GM06990 (cell line): Measurements from ENCODE around the gene ARMC12.

Experiments used
- DNase-seq: peaks from one replicate; pipeline ENCODE4 v3.0.0-alpha.2; 2011; ENCODE audit not compliant: insufficient read length; ENCODE audit errors: extremely low read depth
- H3K27me3 ChIP-seq: replicated peaks from 2 replicates; pipeline ENCODE4 v1.6.0; 2011; ENCODE audit warnings: low read length; ENCODE audit not compliant: control insufficient read depth, insufficient read depth
- H3K36me3 ChIP-seq: 2 replicates; pipeline ENCODE4 v1.5.1; 2011; ENCODE audit warnings: low read length; ENCODE audit not compliant: control insufficient read depth, insufficient read depth
- H3K4me3 ChIP-seq: replicated peaks from 2 replicates; pipeline ENCODE4 v1.5.1; 2011; ENCODE audit warnings: low read depth, mild to moderate bottlenecking, control low read depth, low read length
- CTCF ChIP-seq: IDR thresholded peaks from 2 replicates; pipeline ENCODE4 v1.5.1; 2011; ENCODE audit warnings: low read length, control low read depth, mild to moderate bottlenecking, inconsistent platforms; ENCODE audit not compliant: insufficient read depth, poor library complexity, severe bottlenecking

Gene ARMC12

DNA sequence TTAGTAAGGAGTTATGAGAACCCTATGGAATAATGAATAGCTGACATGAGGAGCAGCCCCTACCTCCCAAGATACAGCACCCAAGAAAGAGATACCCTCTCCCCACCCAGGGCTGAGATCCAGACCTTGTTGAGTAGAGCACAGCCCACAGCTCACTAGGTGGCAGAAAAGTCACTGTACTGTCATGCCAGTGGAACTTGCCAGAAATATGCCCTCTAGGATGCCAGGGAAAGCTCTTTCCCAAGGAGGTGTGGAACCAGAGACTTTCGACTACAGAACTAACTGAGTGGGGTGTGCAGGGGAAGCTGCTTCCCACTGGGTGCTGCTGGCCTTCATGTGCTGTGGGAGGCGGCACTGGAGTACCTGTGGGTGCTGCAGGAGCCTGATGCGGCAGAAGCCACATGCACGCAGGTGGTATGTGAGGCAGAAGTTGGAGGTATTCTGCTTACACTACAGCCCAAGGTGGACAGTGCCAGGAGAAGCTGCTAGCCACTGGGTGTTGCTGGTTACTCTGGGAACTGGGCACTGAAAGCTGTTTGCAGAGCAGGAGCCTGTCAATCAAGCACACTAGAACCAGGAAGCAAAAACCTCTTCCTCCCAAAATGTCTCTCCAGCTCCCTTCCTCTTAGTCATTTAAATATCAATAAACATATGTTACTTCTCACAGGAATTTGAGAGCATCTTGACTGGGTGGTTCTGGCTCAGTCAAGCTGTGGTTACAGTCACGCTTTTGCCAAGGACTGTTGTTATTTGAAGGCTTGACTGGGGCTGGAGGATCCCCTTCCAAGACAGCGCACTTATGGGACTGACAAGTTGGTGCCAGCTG lies 17.8 kb downstream of the ARMC12 start:
- no peak for DNase-seq
- Histone ChIP-seq H3K4me3 (no peak overlapping the region), H3K36me3 (no peaks in the 10 kb centered on the region), H3K27me3 (no peaks in the 10 kb centered on the region)
- TF ChIP-seq CTCF: no peak

DNA sequence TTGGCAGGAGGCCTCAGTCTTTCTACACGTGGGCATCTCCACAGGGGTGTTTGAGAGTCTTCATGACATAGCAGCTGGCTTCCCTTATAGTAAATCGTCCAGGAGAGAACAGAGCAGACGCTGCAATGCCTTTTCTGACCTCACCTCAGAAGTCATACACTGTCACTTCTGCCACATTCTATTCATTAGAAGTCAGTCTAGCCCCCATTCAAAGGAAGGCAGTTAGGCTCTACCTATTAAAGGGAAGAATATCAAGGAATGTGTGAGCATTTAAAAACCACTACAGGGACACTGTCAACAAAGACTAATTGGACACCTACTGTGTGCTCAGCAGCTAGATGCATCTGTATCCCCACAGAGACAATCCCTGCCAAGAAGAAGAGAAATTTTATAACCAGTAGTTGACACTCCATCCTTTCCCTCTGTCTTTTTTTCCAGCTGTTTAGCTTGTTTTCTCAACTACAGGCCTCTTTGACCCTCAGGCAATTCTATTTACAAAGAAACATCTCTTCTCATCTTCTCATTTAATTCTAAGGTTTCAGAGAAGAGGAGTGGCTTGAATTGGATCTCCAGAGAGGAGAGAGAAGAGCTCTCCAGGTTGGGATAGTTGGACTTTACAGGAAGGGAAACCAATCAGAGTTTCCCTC lies 18.6 kb downstream of the ARMC12 start:
- no peak for TF ChIP-seq CTCF
- Histone ChIP-seq H3K36me3 (no peaks in the 10 kb centered on the region), H3K27me3 (no peaks in the 10 kb centered on the region), H3K4me3 (no peak overlapping the region)
- DNase-seq: no peak

DNA sequence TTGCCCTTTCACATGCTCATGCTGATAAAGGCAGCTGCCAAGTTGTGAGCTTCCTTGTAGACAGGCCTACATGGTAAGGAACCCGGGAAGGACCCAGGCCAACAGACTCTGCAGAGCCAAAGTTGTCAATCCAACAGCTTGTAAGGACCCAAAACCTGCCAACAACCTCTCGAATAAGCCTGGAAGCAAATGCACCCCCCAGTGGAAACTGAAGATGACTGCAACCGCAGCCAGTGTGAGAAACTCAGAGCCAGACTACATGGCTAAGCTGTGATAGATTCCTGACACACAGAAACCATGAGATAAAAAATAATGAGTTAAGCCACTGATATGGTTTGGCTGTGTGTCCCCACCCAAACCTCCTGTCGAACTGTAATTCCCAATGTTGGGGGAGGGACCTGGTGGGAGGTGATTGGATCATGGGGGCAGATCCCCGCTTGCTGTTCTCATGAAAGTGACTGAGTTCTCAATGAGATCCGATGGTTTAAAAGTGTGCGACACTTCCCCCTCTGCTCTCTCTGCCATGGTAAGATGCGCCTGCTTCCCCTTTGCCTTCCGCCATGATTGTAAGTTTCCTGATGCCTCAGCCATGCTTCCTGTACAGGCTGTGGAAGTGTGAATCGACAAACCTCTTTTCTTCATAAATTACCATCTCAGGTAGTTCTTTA lies 20.8 kb downstream of the ARMC12 start:
- no peaks in the 10 kb centered on the region for H3K36me3 ChIP-seq
- H3K4me3 ChIP-seq: no peak overlapping the region
- DNase-seq: peak; percentile 56
- no peaks in the 10 kb centered on the region for H3K27me3 ChIP-seq
- peak; percentile 62 for TF ChIP-seq CTCF

- no peak for DNase-seq
- no peaks in the 10 kb centered on the region; the same call in 1 of the 2 replicates for H3K27me3 ChIP-seq
- no peak overlapping the region for H3K4me3 ChIP-seq
- H3K36me3 ChIP-seq: no peaks in the 10 kb centered on the region
- TF ChIP-seq CTCF: no peak
Observed at GRCh38 chr6:35759426-35759825, 22.6 kb downstream of the ARMC12 start.

DNA sequence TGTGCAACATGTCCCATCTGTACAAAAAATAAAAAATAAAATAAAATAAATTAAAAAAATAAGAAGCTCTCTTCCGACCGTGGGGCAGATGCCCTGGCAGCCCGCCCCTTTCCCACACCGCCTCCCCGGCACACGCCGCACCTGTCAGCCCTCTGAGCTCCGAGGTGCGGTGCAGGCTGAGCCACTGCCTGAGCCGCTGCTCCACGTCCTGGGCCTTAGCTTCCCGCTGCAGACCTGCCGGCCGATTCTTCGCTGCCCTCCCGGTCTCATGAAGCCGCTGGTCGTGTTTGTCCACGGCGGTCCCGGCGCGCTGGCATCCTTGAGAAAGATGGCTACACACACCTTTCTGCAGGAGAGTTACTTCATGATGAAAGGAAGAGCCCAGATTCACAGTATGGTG lies 28.9 kb downstream of the ARMC12 start:
- Histone ChIP-seq H3K27me3 (no peaks in the 10 kb centered on the region; the same call in 1 of the 2 replicates), H3K36me3 (no peaks in the 10 kb centered on the region), H3K4me3 (no peak overlapping the region)
- no peak for DNase-seq
- no peak for TF ChIP-seq CTCF
